H1 (cell line): ENCODE data around the gene SLC24A3. TPM values are rescaled to one million over a fixed set of nuclear protein-coding genes. Genes with fewer than 3 reads are reported as not detected.

Experiments used
- CTCF ChIA-PET: fragments of 300-600 bp; sonication (Branson Sonifier 250); formaldehyde crosslinking; loops from one replicate; lab custom pipeline; 2021; ENCODE audit not compliant: partially characterized antibody; lab: Charles Lee
- POLR2A ChIA-PET: fragments of 300-600 bp; sonication (Branson Sonifier 250); formaldehyde crosslinking; loops from one replicate; lab custom pipeline; 2021; ENCODE audit warnings: inconsistent platforms; ENCODE audit not compliant: partially characterized antibody; lab: Charles Lee
- DNase-seq, 2 experiments: peaks; one replicate each; pipeline versions ENCODE4 v3.0.0 to v3.0.0-alpha.2; 2010 to 2022; ENCODE audit warnings: low spot score in 2 of 2, low read depth in 1 of 2, mixed read lengths in 1 of 2
- FAIRE-seq: peaks from 2 replicates; lab custom pipeline; 2011; peaks lifted over from hg19 to GRCh38; lab: Jason Lieb, UNC
- H2AFZ ChIP-seq: 2 replicates; pipeline ENCODE4 v1.8.1; 2012; ENCODE audit warnings: low read length, inconsistent platforms
- H2AK5ac ChIP-seq: 2 replicates; pipeline ENCODE4 v1.6.1; 2013; ENCODE audit warnings: low read depth, low read length
- H2BK120ac ChIP-seq: replicated peaks from 2 replicates; pipeline ENCODE3; 2013; ENCODE audit warnings: low read depth, low read length, inconsistent platforms
- H2BK12ac ChIP-seq: 2 replicates; pipeline ENCODE4 v1.6.1; 2013; ENCODE audit warnings: low read depth, low read length
- H2BK15ac ChIP-seq: 2 replicates; pipeline ENCODE4 v1.6.1; 2013; ENCODE audit warnings: low read length
- H2BK20ac ChIP-seq: 2 replicates; pipeline ENCODE4 v1.6.1; 2013; ENCODE audit warnings: low read length
- H2BK5ac ChIP-seq: 2 replicates; pipeline ENCODE4 v1.6.1; 2013; ENCODE audit warnings: low read depth, low read length
- H3K14ac ChIP-seq: 2 replicates; pipeline ENCODE4 v1.6.1; 2013; ENCODE audit warnings: inconsistent platforms; ENCODE audit not compliant: insufficient read length
- H3K18ac ChIP-seq: 2 replicates; pipeline ENCODE4 v1.6.1; 2013; ENCODE audit warnings: low read length; ENCODE audit errors: extremely low read depth
- H3K23ac ChIP-seq: 2 replicates; pipeline ENCODE4 v1.6.1; 2013; ENCODE audit warnings: inconsistent platforms; ENCODE audit not compliant: insufficient read length
- H3K23me2 ChIP-seq: 2 replicates; pipeline ENCODE4 v1.6.1; 2013; ENCODE audit warnings: low read depth, low read length
- H3K27ac ChIP-seq: 2 replicates; pipeline ENCODE4 v1.6.1; 2011; ENCODE audit warnings: low read depth, low read length, inconsistent platforms
- H3K27me3 ChIP-seq, 4 experiments: replicated peaks in 1 of 4; 1 replicate in 1 of 4; 2 replicates in 3 of 4; pipeline versions ENCODE4 v1.6.1 to v1.8.1; 2011 to 2013; ENCODE audit warnings: low read length in 3 of 4, mild to moderate bottlenecking in 3 of 4, inconsistent platforms in 2 of 4, mixed read lengths in 2 of 4, moderate library complexity in 1 of 4; ENCODE audit not compliant: control insufficient read depth in 3 of 4, insufficient read depth in 3 of 4; ENCODE audit errors: extremely low read depth in 1 of 4
- H3K36me3 ChIP-seq, 4 experiments: 2 replicates each; pipeline versions ENCODE4 v1.6.1 to v1.8.1; 2011 to 2013; ENCODE audit warnings: mild to moderate bottlenecking in 4 of 4, low read length in 3 of 4, moderate library complexity in 2 of 4, control low read depth in 1 of 4, inconsistent platforms in 1 of 4; ENCODE audit not compliant: insufficient read depth in 4 of 4, control insufficient read depth in 2 of 4
- H3K4ac ChIP-seq: replicated peaks from 2 replicates; pipeline ENCODE3; 2013; ENCODE audit warnings: low read length, low read depth, mixed read lengths, inconsistent platforms; ENCODE audit not compliant: insufficient read length
- H3K4me1 ChIP-seq, 4 experiments: replicated peaks in 1 of 4; 1 replicate in 1 of 4; 2 replicates in 3 of 4; pipeline versions ENCODE4 v1.6.1 to v1.8.1; 2011 to 2013; ENCODE audit warnings: low read length in 3 of 4, inconsistent platforms in 2 of 4, mixed read lengths in 1 of 4; ENCODE audit not compliant: insufficient read depth in 4 of 4, control insufficient read depth in 3 of 4
- H3K4me2 ChIP-seq, 2 experiments: 2 replicates each; pipeline versions ENCODE4 v1.6.1 to v1.8.1; 2011 to 2013; ENCODE audit warnings: low read depth in 2 of 2, low read length in 2 of 2, control low read depth in 1 of 2, inconsistent platforms in 1 of 2, mild to moderate bottlenecking in 1 of 2; ENCODE audit not compliant: insufficient read depth in 1 of 2
- H3K4me3 ChIP-seq, 4 experiments: fragments of 200-600, 300-600 bp in 1 of 4; sonication (generic), shearing (Covaris generic), sonication (Bioruptor Twin) in 1 of 4; 2 replicates each; pipeline versions ENCODE4 v1.5.1 to v1.8.1; 2011 to 2016; ENCODE audit warnings: low read length in 4 of 4, low read depth in 3 of 4, control low read depth in 2 of 4, inconsistent platforms in 2 of 4, mild to moderate bottlenecking in 2 of 4, mixed read lengths in 1 of 4, moderate library complexity in 1 of 4; ENCODE audit not compliant: insufficient read depth in 2 of 4; ENCODE audit errors: extremely low read depth in 1 of 4
- H3K56ac ChIP-seq: replicated peaks from 2 replicates; pipeline ENCODE3; 2013; ENCODE audit warnings: low read depth, mild to moderate bottlenecking, mixed read lengths, low read length, inconsistent platforms; ENCODE audit not compliant: insufficient read length
- H3K79me1 ChIP-seq: 2 replicates; pipeline ENCODE4 v1.6.1; 2013; ENCODE audit warnings: low read depth, low read length, control low read depth
- H3K79me2 ChIP-seq, 2 experiments: 2 replicates each; pipeline versions ENCODE4 v1.6.1 to v1.8.1; 2012 to 2013; ENCODE audit warnings: low read length in 2 of 2, mild to moderate bottlenecking in 2 of 2, inconsistent platforms in 1 of 2; ENCODE audit not compliant: insufficient read depth in 2 of 2, control insufficient read depth in 1 of 2
- H3K9ac ChIP-seq, 4 experiments: replicated peaks in 1 of 4; 1 replicate in 1 of 4; 2 replicates in 3 of 4; pipeline versions ENCODE4 v1.6.1 to v1.8.1; 2011 to 2013; ENCODE audit warnings: low read depth in 3 of 4, low read length in 3 of 4, control low read depth in 2 of 4, mild to moderate bottlenecking in 2 of 4, moderate library complexity in 2 of 4, inconsistent platforms in 1 of 4; ENCODE audit errors: extremely low read depth in 1 of 4
- H3K9me3 ChIP-seq, 2 experiments: 2 replicates each; pipeline versions ENCODE4 v1.6.1 to v1.8.1; 2012 to 2013; ENCODE audit warnings: mild to moderate bottlenecking in 2 of 2, moderate library complexity in 2 of 2, control low read depth in 1 of 2, inconsistent platforms in 1 of 2, low read depth in 1 of 2, low read length in 1 of 2, mixed read lengths in 1 of 2; ENCODE audit not compliant: insufficient read depth in 2 of 2
- H4K20me1 ChIP-seq, 2 experiments: replicated peaks in 1 of 2; 2 replicates each; pipeline versions ENCODE3 to v1.8.1; 2011 to 2013; ENCODE audit warnings: inconsistent platforms in 2 of 2, low read length in 2 of 2, mild to moderate bottlenecking in 1 of 2; ENCODE audit not compliant: insufficient read depth in 2 of 2, control insufficient read depth in 1 of 2
- H4K5ac ChIP-seq: 2 replicates; pipeline ENCODE4 v1.6.1; 2013; ENCODE audit warnings: low read length, low read depth, mixed read lengths, inconsistent platforms; ENCODE audit not compliant: insufficient read length
- H4K8ac ChIP-seq: 2 replicates; pipeline ENCODE4 v1.8.0; 2013; ENCODE audit warnings: mild to moderate bottlenecking, moderate library complexity, low read length, inconsistent platforms; ENCODE audit not compliant: insufficient read depth; ENCODE audit errors: extremely low read depth
- H4K91ac ChIP-seq: replicated peaks from 2 replicates; pipeline ENCODE3; 2013; ENCODE audit warnings: low read length, mixed read lengths, inconsistent platforms; ENCODE audit not compliant: insufficient read length
- BRCA1 ChIP-seq: IDR thresholded peaks from 2 replicates; pipeline ENCODE4 v1.6.1; 2012; ENCODE audit warnings: low read depth, low read length, improper control_type of control experiment
- CBX5 ChIP-seq: fragments of 300-800, 300-1000 bp; sonication (generic); IDR thresholded peaks from 2 replicates; pipeline ENCODE4 v1.7.1; 2016; ENCODE audit warnings: antibody characterized with exemption, low read length, low read depth
- CHD2 ChIP-seq: IDR thresholded peaks from 2 replicates; pipeline ENCODE4 v1.6.1; 2012; ENCODE audit warnings: low read length, improper control_type of control experiment
- EP300 ChIP-seq, 2 experiments: IDR thresholded peaks; 1 replicate in 1 of 2; 2 replicates in 1 of 2; pipeline ENCODE4 v1.6.1; 2011 to 2012; ENCODE audit warnings: low read depth in 2 of 2, low read length in 2 of 2, mild to moderate bottlenecking in 2 of 2, borderline replicate concordance in 1 of 2, inconsistent platforms in 1 of 2, moderate library complexity in 1 of 2
- GABPA ChIP-seq: IDR thresholded peaks from 2 replicates; pipeline ENCODE4 v1.6.1; 2011; ENCODE audit warnings: mild to moderate bottlenecking, low read length, moderate library complexity, borderline replicate concordance; ENCODE audit not compliant: insufficient read depth
- RBBP5 ChIP-seq: IDR thresholded peaks from 2 replicates; pipeline ENCODE4 v1.7.1; 2012; ENCODE audit warnings: low read depth, mild to moderate bottlenecking, inconsistent platforms, low read length, moderate library complexity, borderline replicate concordance
- SIN3A ChIP-seq, 2 experiments: IDR thresholded peaks in 1 of 2; conservative IDR thresholded peaks in 1 of 2; 2 replicates each; pipeline ENCODE4 v1.6.1; 2011 to 2012; ENCODE audit warnings: low read length in 2 of 2, improper control_type of control experiment in 1 of 2, low read depth in 1 of 2, mild to moderate bottlenecking in 1 of 2
- SP2 ChIP-seq: IDR thresholded peaks from 2 replicates; pipeline ENCODE4 v1.6.1; 2012; ENCODE audit warnings: mild to moderate bottlenecking, low read length, inconsistent platforms
- SRF ChIP-seq: IDR thresholded peaks from 2 replicates; pipeline ENCODE4 v1.6.1; 2011; ENCODE audit warnings: mild to moderate bottlenecking, low read depth, low read length, moderate library complexity
- YY1 ChIP-seq: IDR thresholded peaks from 2 replicates; pipeline ENCODE4 v1.6.1; 2011; ENCODE audit warnings: low read depth, mild to moderate bottlenecking, low read length
- ZNF274 ChIP-seq: IDR thresholded peaks from 2 replicates; pipeline ENCODE4 v1.7.0; 2012; ENCODE audit warnings: low read length, borderline replicate concordance; ENCODE audit errors: extremely low read depth
- WGBS, 2 experiments: shearing (Covaris generic) in 1 of 2; methylation state at CpG; one replicate each; pipeline versions ENCODE4 v1.1.6 to v1.1.7; 2013 to 2015; ENCODE audit warnings: low lambda C conversion rate in 2 of 2, mixed read lengths in 2 of 2, inconsistent platforms in 1 of 2, low coverage in 1 of 2, missing lambda C conversion rate in 1 of 2; ENCODE audit not compliant: insufficient replicate concordance in 2 of 2, insufficient coverage in 1 of 2, insufficient read length in 1 of 2; ENCODE audit errors: extremely low coverage in 1 of 2, missing lambda C conversion rate in 1 of 2; 5-methylcytosine and 5-hydroxymethylcytosine counted together
- polyA plus RNA-seq, 7 experiments: library from polyadenylated mRNA; depleted of rRNA in 3 of 7; stranded (reverse) in 5 of 7; unstranded in 2 of 7; fragments of >200 nt in 5 of 7; fragments of 200-250 nt in 2 of 7; gene quantifications; 1 replicate in 5 of 7; 2 replicates in 1 of 7; 4 replicates in 1 of 7; pipeline versions ENCODE4 v1.2.1 to v1.2.3, GENCODE V29; 2011 to 2013; ENCODE audit warnings: missing spikeins in 2 of 7, mixed read lengths in 2 of 7
- total RNA-seq: library from RNA; stranded (reverse); fragmentation: NEBNext Ultra II Directional; extraction: Animal tissue kit (Norgen Biotek cat#: 25700); gene quantifications from 2 replicates; pipeline ENCODE4 v1.2.1, GENCODE V29; 2021
- TF ChIP-seq, protein P1 (sequence below): IDR thresholded peaks from 2 replicates; pipeline ENCODE4 v1.6.1; 2011; ENCODE audit warnings: low read depth, mild to moderate bottlenecking, low read length; ENCODE audit not compliant: insufficient read depth
- TF ChIP-seq, protein P2 (sequence below): IDR thresholded peaks from 2 replicates; pipeline ENCODE4 v1.6.1; 2012; ENCODE audit warnings: inconsistent platforms

The SLC24A3 gene
- total and polyA plus RNA-seq, 2 of the 8 experiments (the other 6 are each of a cell fraction or from before 2014, with no cell fraction given) = 4.5 to 6.3 TPM

DNA sequence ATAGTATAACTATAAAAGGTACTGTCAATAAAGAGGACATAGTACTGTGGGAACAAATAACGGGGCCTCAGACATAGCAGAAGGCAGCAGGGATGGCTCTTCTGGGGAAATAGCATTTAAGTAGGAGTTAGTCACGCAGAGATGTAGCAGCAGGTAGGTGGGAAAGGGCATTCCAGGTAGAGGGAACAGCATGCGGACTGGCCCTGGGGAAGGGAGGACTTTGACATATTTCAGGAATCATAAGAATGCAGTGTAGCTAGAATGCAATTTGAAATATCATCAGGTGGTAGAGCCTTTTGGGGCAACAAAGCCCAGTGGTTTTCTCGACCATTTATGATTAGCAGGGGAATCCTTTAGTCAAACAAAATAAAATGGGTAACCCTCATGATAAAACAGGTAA is 191.1 kb downstream of the SLC24A3 start:
- Histone ChIP-seq H2BK12ac (no peak overlapping the region), H3K4me3 (no peak overlapping the region), H3K4me2 (no peak overlapping the region), H3K79me2 (no peaks in the 10 kb centered on the region), H3K4me1 (no peaks in the 10 kb centered on the region), H3K23ac (no peak overlapping the region), H3K79me1 (no peaks in the 10 kb centered on the region), H4K20me1 (no peaks in the 10 kb centered on the region), H3K9ac (no peak overlapping the region), H4K8ac (no peak overlapping the region), H3K9me3 (no peaks in the 10 kb centered on the region), H4K5ac (no peak overlapping the region), H2BK15ac (no peak overlapping the region), H3K27me3 (no peaks in the 10 kb centered on the region), H2BK5ac (no peak overlapping the region), H3K18ac (no peak overlapping the region), H2BK120ac (no peak overlapping the region), H2AFZ (no peak overlapping the region), H2AK5ac (0 out of 2 replicates have a peak overlapping the region, but pooled peaks have one; percentile 9), H3K14ac (no peak overlapping the region), H3K36me3 (no peaks in the 10 kb centered on the region), H3K23me2 (no peaks in the 10 kb centered on the region), H3K27ac (no peak overlapping the region; the same call in 1 of the 2 replicates), H4K91ac (no peak overlapping the region), H2BK20ac (no peak overlapping the region), H3K56ac (no peak overlapping the region), H3K4ac (no peak overlapping the region)
- DNase-seq = no peak
- WGBS, 2 experiments = 86% methylated on average over 4 of the region's 4 CpGs; no CpG with 5 or more reads in 1 of the 2 experiments
- ChIA-PET POLR2A (no interaction called here), CTCF (no interaction called here)
- FAIRE-seq = no peak
- no peak for TF ChIP-seq YY1
- TF ChIP-seq SIN3A (conservative IDR thresholded peaks at IDR 0.05 in 1 of 2, IDR thresholded peaks at IDR 0.05 in 1 of 2; ENCODE audit: low read depth in 1 of 2, low read length in 2 of 2) = no peak
- no peak for TF ChIP-seq SP2
- TF ChIP-seq ZNF274 = no peak
- TF ChIP-seq, protein P1, sequence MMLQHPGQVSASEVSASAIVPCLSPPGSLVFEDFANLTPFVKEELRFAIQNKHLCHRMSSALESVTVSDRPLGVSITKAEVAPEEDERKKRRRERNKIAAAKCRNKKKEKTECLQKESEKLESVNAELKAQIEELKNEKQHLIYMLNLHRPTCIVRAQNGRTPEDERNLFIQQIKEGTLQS = no peak
- no peak for TF ChIP-seq SRF
- no peak for TF ChIP-seq CBX5
- TF ChIP-seq, protein P2, sequence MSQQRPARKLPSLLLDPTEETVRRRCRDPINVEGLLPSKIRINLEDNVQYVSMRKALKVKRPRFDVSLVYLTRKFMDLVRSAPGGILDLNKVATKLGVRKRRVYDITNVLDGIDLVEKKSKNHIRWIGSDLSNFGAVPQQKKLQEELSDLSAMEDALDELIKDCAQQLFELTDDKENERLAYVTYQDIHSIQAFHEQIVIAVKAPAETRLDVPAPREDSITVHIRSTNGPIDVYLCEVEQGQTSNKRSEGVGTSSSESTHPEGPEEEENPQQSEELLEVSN = no peak
- TF ChIP-seq EP300 (IDR thresholded peaks at IDR 0.05; ENCODE audit: borderline replicate concordance in 1 of 2, low read depth in 2 of 2, low read length in 2 of 2) = no peak
- TF ChIP-seq CHD2 = no peak
- TF ChIP-seq RBBP5 = no peak
- no peak for TF ChIP-seq GABPA
- no peak for TF ChIP-seq BRCA1
